ENCODE measurements around the gene HPSE2.
A peak's percentile ranks its signal among the peaks of the same experiment; 100 is the strongest.
"Not testable (repeated sequence)": the region's sequence is repeated elsewhere in the genome, so short reads cannot be mapped to it uniquely, and the experiment has no call there.

Gene HPSE2
- 0 reads per million in 4 donors for total RNA-seq

GRCh38 chr10:99235658-99236626 is at the start of gene HPSE2:
Gene HPSE2, minus strand, starts transcription at chr10:99235852.
- DNase-seq: no peak

- DNase-seq: no peak
Measured at GRCh38 chr10:99280472-99280871, 44.8 kb upstream of the HPSE2 start.

- DNase-seq: no peak
Measured at GRCh38 chr10:99279626-99280111, 44.0 kb upstream of the HPSE2 start.

- no peak for DNase-seq
Measured at GRCh38 chr10:99276848-99277486, 41.3 kb upstream of the HPSE2 start.

- DNase-seq: no peak
Measured at GRCh38 chr10:99266383-99266782, 30.7 kb upstream of the HPSE2 start.

- DNase-seq: no peak
Measured at GRCh38 chr10:99248824-99249223, 13.2 kb upstream of the HPSE2 start.

GRCh38 chr10:99247893-99248292 is 12.2 kb upstream of the HPSE2 start:
- not testable (repeated sequence) for DNase-seq

GRCh38 chr10:99236627-99237309 is 1.1 kb upstream of the HPSE2 start:
- no peak for DNase-seq

- no peak for DNase-seq
Measured at GRCh38 chr10:99234791-99235657, 628 bp downstream of the HPSE2 start.

- DNase-seq: peak in 1 of 5 donors; percentile 66
Measured at GRCh38 chr10:99234041-99234790, 1.4 kb downstream of the HPSE2 start.

GRCh38 chr10:99233689-99234037 is 2.0 kb downstream of the HPSE2 start:
- DNase-seq: no peak

- DNase-seq: no peak
Measured at GRCh38 chr10:99233000-99233688, 2.5 kb downstream of the HPSE2 start.

GRCh38 chr10:99232360-99232999 is 3.2 kb downstream of the HPSE2 start:
- DNase-seq: peak in 1 of 5 donors; percentile 18

- no peak for DNase-seq
Measured at GRCh38 chr10:99224766-99225165, 10.9 kb downstream of the HPSE2 start.

GRCh38 chr10:99207340-99207739 is 28.3 kb downstream of the HPSE2 start:
- no peak for DNase-seq

- DNase-seq: no peak
Measured at GRCh38 chr10:99203310-99203709, 32.3 kb downstream of the HPSE2 start.

GRCh38 chr10:99172950-99173349 is 62.7 kb downstream of the HPSE2 start:
- no peak for DNase-seq

- DNase-seq: no peak
Measured at GRCh38 chr10:99172128-99172738, 63.4 kb downstream of the HPSE2 start.

GRCh38 chr10:99170116-99170675 is 65.5 kb downstream of the HPSE2 start:
- no peak for DNase-seq
